SK-N-SH treated with all-trans-retinoic acid at 6 μM for 48 hours (cell line): ENCODE results near the gene MRGPRE.

Source experiments
- ATAC-seq: fragments of 200-7000 bp; cut with Tn5 transposase; 3 replicates; pipeline ENCODE4 v1.9.1; 2020; ENCODE audit warnings: mild to moderate bottlenecking, moderate library complexity
- ARNTL ChIP-seq: fragments of 450-650 bp; formaldehyde crosslinking; IDR thresholded peaks from 2 replicates; pipeline ENCODE4 v1.5.0; 2020; ENCODE audit warnings: low read depth, mild to moderate bottlenecking, moderate library complexity, borderline replicate concordance
- BACH2 ChIP-seq: fragments of 250-450 bp; sonication (Bioruptor Pico); IDR thresholded peaks from 2 replicates; pipeline ENCODE4 v1.9.0; 2021; ENCODE audit warnings: mild to moderate bottlenecking, borderline replicate concordance
- CSDC2 ChIP-seq: fragments of 250-450 bp; sonication (Bioruptor Pico); IDR thresholded peaks from 2 replicates; pipeline ENCODE4 v1.5.0; 2020; ENCODE audit warnings: mild to moderate bottlenecking, moderate library complexity
- ESRRG ChIP-seq: fragments of 250-450 bp; sonication (Bioruptor Pico); IDR thresholded peaks from 2 replicates; pipeline ENCODE4 v1.6.1; 2021; ENCODE audit warnings: mild to moderate bottlenecking
- GLIS3 ChIP-seq: fragments of 250-450 bp; sonication (Bioruptor Pico); IDR thresholded peaks from 2 replicates; pipeline ENCODE4 v1.5.0; 2020; ENCODE audit warnings: mild to moderate bottlenecking, moderate library complexity
- ISL1 ChIP-seq: fragments of 250-450 bp; sonication (Bioruptor Pico); IDR thresholded peaks from 2 replicates; pipeline ENCODE4 v2.1.2; 2022; ENCODE audit warnings: mild to moderate bottlenecking, moderate library complexity
- OSR1 ChIP-seq: fragments of 250-450 bp; sonication (Bioruptor Pico); IDR thresholded peaks from 2 replicates; pipeline ENCODE4 v1.8.0; 2022; ENCODE audit warnings: moderate library complexity, mild to moderate bottlenecking, inconsistent platforms
- PPARA ChIP-seq: fragments of 250-450 bp; sonication (Bioruptor Pico); IDR thresholded peaks from 2 replicates; pipeline ENCODE4 v1.5.0; 2020; ENCODE audit warnings: mild to moderate bottlenecking, borderline replicate concordance
- RARB ChIP-seq: fragments of 250-450 bp; sonication (Bioruptor Pico); IDR thresholded peaks from 2 replicates; pipeline ENCODE4 v1.8.0; 2021; ENCODE audit warnings: mild to moderate bottlenecking, moderate library complexity
- SNAI2 ChIP-seq: fragments of 250-450 bp; sonication (Bioruptor Pico); IDR thresholded peaks from 2 replicates; pipeline ENCODE4 v1.5.0; 2020; ENCODE audit warnings: mild to moderate bottlenecking, moderate library complexity
- TCF4 ChIP-seq: fragments of 250-450 bp; sonication (Bioruptor Pico); IDR thresholded peaks from 2 replicates; pipeline ENCODE4 v1.8.0; 2021; ENCODE audit warnings: mild to moderate bottlenecking, moderate library complexity, borderline replicate concordance
- TOX ChIP-seq: fragments of 250-450 bp; sonication (Bioruptor Pico); IDR thresholded peaks from 2 replicates; pipeline ENCODE4 v1.8.0; 2021; ENCODE audit warnings: mild to moderate bottlenecking, moderate library complexity, borderline replicate concordance
- ZC3H10 ChIP-seq: fragments of 250-450 bp; sonication (Bioruptor Pico); IDR thresholded peaks from 2 replicates; pipeline ENCODE4 v1.5.1; 2021; ENCODE audit warnings: mild to moderate bottlenecking, moderate library complexity
- ZFP3 ChIP-seq: fragments of 250-450 bp; sonication (Bioruptor Pico); IDR thresholded peaks from 2 replicates; pipeline ENCODE4 v1.5.0; 2020; ENCODE audit warnings: mild to moderate bottlenecking, moderate library complexity
- ZFP30 ChIP-seq: fragments of 450-650 bp; formaldehyde crosslinking; IDR thresholded peaks from 2 replicates; pipeline ENCODE4 v1.5.0; 2022; ENCODE audit warnings: mild to moderate bottlenecking, moderate library complexity
- ZNF565 ChIP-seq: fragments of 450-650 bp; formaldehyde crosslinking; conservative IDR thresholded peaks from 2 replicates; pipeline ENCODE4 v1.5.0; 2020; ENCODE audit warnings: low read depth, mild to moderate bottlenecking, moderate library complexity
- ZNF70 ChIP-seq: fragments of 450-650 bp; formaldehyde crosslinking; IDR thresholded peaks from 2 replicates; pipeline ENCODE4 v1.5.0; 2020; ENCODE audit warnings: mild to moderate bottlenecking, moderate library complexity
- ZNF8 ChIP-seq: fragments of 450-650 bp; formaldehyde crosslinking; IDR thresholded peaks from 2 replicates; pipeline ENCODE4 v1.5.0; 2020; ENCODE audit warnings: mild to moderate bottlenecking, moderate library complexity
- TF ChIP-seq, protein P1 (sequence below): fragments of 250-450 bp; sonication (Bioruptor Pico); IDR thresholded peaks from 2 replicates; pipeline ENCODE4 v1.8.0; 2021; ENCODE audit warnings: low read depth, mild to moderate bottlenecking, moderate library complexity, borderline replicate concordance
- TF ChIP-seq, protein P2 (sequence below): fragments of 250-450 bp; sonication (Bioruptor Pico); IDR thresholded peaks from 2 replicates; pipeline ENCODE4 v1.8.0; 2020; ENCODE audit warnings: mild to moderate bottlenecking, moderate library complexity, borderline replicate concordance
- TF ChIP-seq, protein P3 (sequence below): fragments of 250-450 bp; sonication (Bioruptor Pico); IDR thresholded peaks from 2 replicates; pipeline ENCODE4 v1.5.0; 2020; ENCODE audit warnings: mild to moderate bottlenecking, moderate library complexity
- TF ChIP-seq, protein P4 (sequence below): fragments of 250-450 bp; sonication (Bioruptor Pico); IDR thresholded peaks from 2 replicates; pipeline ENCODE4 v1.5.1; 2021; ENCODE audit warnings: mild to moderate bottlenecking, moderate library complexity

Gene MRGPRE

DNA sequence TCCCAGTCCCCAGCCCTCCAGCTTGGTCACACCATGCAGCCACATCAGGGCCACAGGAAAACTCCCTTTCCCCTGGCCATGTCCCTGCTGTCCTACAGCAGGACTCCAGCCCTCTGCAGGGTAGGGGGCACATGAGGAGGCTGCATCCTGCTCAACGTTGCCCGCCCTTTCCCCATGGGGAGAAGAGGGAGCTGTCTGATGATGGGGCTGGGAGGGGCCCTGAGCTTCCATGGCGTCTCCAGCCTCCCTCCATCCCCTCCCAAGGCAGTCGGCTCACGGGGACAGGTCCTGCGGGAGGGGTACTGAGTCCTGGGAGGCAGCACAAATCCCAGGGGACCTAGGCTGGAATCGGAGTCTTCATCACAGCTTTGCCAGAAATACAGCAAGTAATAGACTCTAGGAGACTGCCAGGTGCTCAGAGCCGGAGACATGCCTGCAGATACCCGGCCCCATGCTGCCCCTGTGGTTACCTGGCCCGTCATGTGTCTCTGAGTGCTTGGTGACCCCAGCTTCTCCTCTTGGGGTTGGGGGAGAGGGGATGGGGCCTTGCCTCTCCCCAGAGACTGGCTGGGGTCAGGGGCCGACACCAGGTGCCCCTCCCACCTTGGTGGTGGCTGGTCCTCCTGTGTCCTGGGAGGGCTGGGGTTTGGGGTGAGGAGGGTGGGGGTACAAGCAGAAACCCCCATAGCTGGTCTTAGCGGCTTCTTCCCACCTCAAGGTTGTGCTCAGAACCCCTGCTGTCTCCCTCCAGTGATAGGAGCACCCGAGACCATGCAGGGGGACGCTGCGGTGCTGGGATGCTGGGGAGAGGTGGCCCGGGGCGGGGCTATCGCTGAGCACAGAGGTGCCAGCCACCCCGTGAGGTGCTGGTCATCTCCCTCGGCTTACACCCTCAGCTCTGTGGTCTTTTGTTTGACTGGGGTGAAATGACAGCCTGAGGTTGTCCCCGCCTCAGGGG is 2.3 kb downstream of the MRGPRE start:
- ATAC-seq = no peak
- TF ChIP-seq ZC3H10 (CRISPR knock-in tag) (no peak), GLIS3 (CRISPR knock-in tag) (no peak), RARB (no peak), SNAI2 (CRISPR knock-in tag) (no peak), ZFP3 (CRISPR knock-in tag) (no peak), BACH2 (CRISPR knock-in tag) (no peak)
- TF ChIP-seq, protein P1, sequence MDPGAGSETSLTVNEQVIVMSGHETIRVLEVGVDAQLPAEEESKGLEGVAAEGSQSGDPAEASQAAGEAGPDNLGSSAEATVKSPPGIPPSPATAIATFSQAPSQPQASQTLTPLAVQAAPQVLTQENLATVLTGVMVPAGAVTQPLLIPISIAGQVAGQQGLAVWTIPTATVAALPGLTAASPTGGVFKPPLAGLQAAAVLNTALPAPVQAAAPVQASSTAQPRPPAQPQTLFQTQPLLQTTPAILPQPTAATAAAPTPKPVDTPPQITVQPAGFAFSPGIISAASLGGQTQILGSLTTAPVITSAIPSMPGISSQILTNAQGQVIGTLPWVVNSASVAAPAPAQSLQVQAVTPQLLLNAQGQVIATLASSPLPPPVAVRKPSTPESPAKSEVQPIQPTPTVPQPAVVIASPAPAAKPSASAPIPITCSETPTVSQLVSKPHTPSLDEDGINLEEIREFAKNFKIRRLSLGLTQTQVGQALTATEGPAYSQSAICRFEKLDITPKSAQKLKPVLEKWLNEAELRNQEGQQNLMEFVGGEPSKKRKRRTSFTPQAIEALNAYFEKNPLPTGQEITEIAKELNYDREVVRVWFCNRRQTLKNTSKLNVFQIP = no peak

DNA sequence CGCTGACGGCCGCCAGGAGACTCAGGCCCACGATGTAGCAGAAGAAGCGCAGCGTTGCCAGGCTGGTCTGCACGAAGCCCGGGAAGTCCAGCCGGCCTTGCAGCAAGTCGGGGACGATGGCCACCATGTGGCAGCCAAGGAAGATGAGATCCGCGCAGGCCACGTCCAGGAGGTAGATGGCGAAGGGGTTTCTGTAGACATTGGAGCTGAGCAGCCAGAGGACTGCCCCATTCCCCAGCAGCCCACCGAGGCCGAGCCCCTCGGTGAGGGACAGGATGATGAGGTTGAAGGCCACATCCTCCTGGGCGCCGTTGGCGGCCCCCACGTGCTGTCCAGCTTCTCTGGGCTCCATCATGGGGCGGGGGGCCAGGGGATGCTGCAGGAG is 3.8 kb downstream of the MRGPRE start:
- no peak for ATAC-seq
- no peak for TF ChIP-seq ZC3H10 (CRISPR knock-in tag)
- no peak for TF ChIP-seq RARB
- TF ChIP-seq ZNF70 (CRISPR knock-in tag) = no peak
- TF ChIP-seq, protein P2, sequence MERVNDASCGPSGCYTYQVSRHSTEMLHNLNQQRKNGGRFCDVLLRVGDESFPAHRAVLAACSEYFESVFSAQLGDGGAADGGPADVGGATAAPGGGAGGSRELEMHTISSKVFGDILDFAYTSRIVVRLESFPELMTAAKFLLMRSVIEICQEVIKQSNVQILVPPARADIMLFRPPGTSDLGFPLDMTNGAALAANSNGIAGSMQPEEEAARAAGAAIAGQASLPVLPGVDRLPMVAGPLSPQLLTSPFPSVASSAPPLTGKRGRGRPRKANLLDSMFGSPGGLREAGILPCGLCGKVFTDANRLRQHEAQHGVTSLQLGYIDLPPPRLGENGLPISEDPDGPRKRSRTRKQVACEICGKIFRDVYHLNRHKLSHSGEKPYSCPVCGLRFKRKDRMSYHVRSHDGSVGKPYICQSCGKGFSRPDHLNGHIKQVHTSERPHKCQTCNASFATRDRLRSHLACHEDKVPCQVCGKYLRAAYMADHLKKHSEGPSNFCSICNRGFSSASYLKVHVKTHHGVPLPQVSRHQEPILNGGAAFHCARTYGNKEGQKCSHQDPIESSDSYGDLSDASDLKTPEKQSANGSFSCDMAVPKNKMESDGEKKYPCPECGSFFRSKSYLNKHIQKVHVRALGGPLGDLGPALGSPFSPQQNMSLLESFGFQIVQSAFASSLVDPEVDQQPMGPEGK (CRISPR knock-in tag) = no peak
- TF ChIP-seq ESRRG (CRISPR knock-in tag) = no peak
- no peak for TF ChIP-seq PPARA (CRISPR knock-in tag)
- no peak for TF ChIP-seq SNAI2 (CRISPR knock-in tag)
- TF ChIP-seq CSDC2 (CRISPR knock-in tag) = no peak
- TF ChIP-seq ZNF8 (CRISPR knock-in tag) = no peak
- no peak for TF ChIP-seq TOX (CRISPR knock-in tag)
- no peak for TF ChIP-seq ARNTL

DNA sequence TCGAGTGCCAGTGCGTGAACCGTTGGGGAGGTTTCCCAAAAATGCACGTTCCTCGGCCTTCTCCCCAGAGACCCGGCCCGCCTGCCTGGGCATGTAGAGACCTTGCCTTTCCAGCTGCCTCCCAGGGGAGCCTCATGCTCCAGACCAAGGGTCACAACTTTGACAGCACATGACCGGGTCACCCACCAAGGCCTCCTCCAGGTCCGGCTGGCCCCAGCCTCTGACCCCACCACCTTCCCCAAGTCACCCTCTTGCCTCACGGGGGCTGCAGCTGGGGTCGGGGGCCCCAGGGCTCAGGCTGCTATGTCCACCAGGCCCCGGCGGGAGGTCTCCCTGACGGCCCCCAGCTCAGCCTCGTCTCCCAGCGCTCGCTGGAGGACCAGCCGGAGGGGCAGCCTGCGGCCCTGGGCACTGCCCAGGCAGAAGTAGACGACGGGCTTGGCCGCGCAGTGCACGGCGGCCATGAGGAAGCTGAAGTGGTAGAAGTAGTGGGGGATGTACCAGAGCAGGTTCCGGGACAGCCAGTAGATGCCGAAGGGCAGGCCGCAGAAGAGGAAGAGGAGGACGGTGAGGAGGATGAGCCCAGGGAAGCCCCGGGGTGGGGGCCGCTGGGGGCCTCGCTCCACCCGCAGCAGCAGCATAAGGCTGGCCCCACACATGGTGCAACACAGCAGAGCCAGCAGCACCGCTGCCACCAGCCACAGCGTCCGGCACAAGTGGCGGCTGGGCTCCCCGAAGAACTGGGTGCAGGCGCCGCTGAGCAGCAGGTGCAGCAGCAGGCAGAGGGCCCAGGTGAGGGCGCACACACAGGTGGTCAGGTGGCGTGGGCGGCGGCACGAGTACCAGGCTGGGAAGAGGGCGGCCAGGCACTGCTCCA is 4.4 kb downstream of the MRGPRE start:
- no peak for TF ChIP-seq OSR1 (CRISPR knock-in tag)
- TF ChIP-seq, protein P2 (CRISPR knock-in tag) = no peak
- TF ChIP-seq ZFP30 = no peak
- no peak for TF ChIP-seq ZNF8 (CRISPR knock-in tag)
- TF ChIP-seq CSDC2 (CRISPR knock-in tag) = no peak
- no peak for TF ChIP-seq PPARA (CRISPR knock-in tag)
- no peak for TF ChIP-seq GLIS3 (CRISPR knock-in tag)
- no peak for TF ChIP-seq ZNF565 (CRISPR knock-in tag)
- TF ChIP-seq ISL1 (CRISPR knock-in tag) = no peak
- TF ChIP-seq, protein P3, sequence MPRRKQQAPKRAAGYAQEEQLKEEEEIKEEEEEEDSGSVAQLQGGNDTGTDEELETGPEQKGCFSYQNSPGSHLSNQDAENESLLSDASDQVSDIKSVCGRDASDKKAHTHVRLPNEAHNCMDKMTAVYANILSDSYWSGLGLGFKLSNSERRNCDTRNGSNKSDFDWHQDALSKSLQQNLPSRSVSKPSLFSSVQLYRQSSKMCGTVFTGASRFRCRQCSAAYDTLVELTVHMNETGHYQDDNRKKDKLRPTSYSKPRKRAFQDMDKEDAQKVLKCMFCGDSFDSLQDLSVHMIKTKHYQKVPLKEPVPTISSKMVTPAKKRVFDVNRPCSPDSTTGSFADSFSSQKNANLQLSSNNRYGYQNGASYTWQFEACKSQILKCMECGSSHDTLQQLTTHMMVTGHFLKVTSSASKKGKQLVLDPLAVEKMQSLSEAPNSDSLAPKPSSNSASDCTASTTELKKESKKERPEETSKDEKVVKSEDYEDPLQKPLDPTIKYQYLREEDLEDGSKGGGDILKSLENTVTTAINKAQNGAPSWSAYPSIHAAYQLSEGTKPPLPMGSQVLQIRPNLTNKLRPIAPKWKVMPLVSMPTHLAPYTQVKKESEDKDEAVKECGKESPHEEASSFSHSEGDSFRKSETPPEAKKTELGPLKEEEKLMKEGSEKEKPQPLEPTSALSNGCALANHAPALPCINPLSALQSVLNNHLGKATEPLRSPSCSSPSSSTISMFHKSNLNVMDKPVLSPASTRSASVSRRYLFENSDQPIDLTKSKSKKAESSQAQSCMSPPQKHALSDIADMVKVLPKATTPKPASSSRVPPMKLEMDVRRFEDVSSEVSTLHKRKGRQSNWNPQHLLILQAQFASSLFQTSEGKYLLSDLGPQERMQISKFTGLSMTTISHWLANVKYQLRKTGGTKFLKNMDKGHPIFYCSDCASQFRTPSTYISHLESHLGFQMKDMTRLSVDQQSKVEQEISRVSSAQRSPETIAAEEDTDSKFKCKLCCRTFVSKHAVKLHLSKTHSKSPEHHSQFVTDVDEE (CRISPR knock-in tag) = no peak
- TF ChIP-seq, protein P4, sequence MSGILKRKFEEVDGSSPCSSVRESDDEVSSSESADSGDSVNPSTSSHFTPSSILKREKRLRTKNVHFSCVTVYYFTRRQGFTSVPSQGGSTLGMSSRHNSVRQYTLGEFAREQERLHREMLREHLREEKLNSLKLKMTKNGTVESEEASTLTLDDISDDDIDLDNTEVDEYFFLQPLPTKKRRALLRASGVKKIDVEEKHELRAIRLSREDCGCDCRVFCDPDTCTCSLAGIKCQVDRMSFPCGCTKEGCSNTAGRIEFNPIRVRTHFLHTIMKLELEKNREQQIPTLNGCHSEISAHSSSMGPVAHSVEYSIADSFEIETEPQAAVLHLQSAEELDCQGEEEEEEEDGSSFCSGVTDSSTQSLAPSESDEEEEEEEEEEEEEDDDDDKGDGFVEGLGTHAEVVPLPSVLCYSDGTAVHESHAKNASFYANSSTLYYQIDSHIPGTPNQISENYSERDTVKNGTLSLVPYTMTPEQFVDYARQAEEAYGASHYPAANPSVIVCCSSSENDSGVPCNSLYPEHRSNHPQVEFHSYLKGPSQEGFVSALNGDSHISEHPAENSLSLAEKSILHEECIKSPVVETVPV (CRISPR knock-in tag) = no peak
- no peak for TF ChIP-seq RARB
- no peak for TF ChIP-seq BACH2 (CRISPR knock-in tag)
- no peak for TF ChIP-seq ZNF70 (CRISPR knock-in tag)
- TF ChIP-seq ZC3H10 (CRISPR knock-in tag) = no peak
- TF ChIP-seq, protein P1 = no peak
- no peak for TF ChIP-seq TOX (CRISPR knock-in tag)
- TF ChIP-seq TCF4 = no peak
- no peak for ATAC-seq
